Breast epithelium (tissue), 3 donors: Measurements from ENCODE around the gene AKIRIN1.

ENCODE experiments used
- CTCF ChIP-seq, 3 donors: fragments of 450-650 bp; IDR thresholded peaks; one replicate each; pipeline ENCODE4 v1.5.1; 2016 to 2017; ENCODE audit warnings: antibody characterized with exemption in 3 of 3, mild to moderate bottlenecking in 3 of 3, moderate library complexity in 3 of 3
- POLR2A ChIP-seq: fragments of 450-650 bp; IDR thresholded peaks from one replicate; pipeline ENCODE4 v1.6.1; 2016; ENCODE audit warnings: antibody characterized with exemption, mild to moderate bottlenecking, moderate library complexity

DNA sequence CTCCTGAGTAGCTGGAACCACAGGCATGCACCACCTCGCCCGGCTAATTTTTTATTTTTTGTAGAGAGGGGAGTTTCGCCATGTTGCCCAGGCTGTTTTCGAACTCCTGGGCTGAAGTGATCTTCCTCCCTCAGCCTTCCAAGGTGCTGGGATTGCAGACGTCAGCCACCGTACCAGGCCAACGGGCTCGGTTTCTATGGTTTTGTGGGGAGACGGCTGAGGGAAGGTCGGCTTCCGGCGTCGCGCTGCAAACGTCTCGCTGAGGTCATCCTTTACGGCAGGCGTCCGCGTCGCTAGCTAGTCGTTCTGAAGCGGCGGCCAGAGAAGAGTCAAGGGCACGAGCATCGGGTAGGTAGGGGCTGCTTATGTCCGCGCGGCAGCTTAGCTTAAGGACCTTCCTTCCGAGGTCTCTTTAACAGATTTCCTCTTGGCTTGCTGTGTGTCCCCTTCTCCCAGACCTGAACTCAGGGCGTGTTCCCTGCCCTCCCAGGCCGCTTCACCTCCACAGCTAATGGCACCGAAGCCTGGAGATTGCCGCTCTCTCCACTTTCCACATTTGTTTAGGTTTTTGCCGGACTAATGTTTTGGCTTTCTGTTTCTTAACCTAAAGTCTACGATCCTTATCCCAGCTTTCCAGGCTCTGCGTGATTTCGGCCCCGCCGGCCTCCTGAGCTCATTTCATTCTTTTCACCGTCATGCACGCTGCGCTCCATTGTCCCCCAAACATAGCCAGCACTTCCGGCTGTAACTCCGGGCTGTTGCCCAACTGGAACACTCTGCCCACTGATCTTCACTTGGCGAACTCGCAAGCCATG, 35.2 kb downstream of the AKIRIN1 start, which contains the start of gene NDUFS5:
- peak; percentile 95 for TF ChIP-seq POLR2A
- TF ChIP-seq CTCF (IDR thresholded peaks at IDR 0.05), result no peak
